GM12873 (cell line): ENCODE measurements around the gene DEFB115.

Source experiments
- TF ChIP-seq, protein P1 (sequence below): IDR thresholded peaks from 2 replicates; pipeline ENCODE4 v1.5.1; 2012; ENCODE audit warnings: low read depth, mild to moderate bottlenecking, moderate library complexity, low read length, control low read depth; ENCODE audit not compliant: insufficient read depth; ENCODE audit errors: missing control alignments

The DEFB115 gene, protein sequence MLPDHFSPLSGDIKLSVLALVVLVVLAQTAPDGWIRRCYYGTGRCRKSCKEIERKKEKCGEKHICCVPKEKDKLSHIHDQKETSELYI

DNA sequence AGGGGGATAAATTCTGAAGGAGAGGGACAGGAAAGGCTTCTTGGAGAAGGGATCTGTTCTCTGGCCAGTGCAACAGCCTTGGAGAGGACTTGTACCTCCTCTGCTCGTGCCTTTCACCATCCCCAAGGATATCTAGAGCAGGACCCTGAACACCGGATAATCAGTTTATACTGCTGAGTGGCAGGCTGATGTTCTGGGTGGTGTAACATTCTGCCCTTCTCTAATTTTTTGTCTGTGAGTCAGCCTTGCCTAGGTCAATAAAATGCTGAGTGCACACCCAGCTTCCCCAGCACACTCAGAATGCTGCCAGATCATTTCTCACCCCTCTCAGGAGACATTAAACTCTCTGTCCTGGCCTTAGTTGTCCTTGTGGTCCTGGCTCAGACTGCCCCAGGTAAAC, at the start of gene DEFB115:
TSS of gene DEFB115 (plus strand) at position 301 of the 400 bp plus-strand sequence. CDS start at position 301, 0 bp downstream.
- TF ChIP-seq, protein P1, sequence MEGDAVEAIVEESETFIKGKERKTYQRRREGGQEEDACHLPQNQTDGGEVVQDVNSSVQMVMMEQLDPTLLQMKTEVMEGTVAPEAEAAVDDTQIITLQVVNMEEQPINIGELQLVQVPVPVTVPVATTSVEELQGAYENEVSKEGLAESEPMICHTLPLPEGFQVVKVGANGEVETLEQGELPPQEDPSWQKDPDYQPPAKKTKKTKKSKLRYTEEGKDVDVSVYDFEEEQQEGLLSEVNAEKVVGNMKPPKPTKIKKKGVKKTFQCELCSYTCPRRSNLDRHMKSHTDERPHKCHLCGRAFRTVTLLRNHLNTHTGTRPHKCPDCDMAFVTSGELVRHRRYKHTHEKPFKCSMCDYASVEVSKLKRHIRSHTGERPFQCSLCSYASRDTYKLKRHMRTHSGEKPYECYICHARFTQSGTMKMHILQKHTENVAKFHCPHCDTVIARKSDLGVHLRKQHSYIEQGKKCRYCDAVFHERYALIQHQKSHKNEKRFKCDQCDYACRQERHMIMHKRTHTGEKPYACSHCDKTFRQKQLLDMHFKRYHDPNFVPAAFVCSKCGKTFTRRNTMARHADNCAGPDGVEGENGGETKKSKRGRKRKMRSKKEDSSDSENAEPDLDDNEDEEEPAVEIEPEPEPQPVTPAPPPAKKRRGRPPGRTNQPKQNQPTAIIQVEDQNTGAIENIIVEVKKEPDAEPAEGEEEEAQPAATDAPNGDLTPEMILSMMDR, result no peak

DNA sequence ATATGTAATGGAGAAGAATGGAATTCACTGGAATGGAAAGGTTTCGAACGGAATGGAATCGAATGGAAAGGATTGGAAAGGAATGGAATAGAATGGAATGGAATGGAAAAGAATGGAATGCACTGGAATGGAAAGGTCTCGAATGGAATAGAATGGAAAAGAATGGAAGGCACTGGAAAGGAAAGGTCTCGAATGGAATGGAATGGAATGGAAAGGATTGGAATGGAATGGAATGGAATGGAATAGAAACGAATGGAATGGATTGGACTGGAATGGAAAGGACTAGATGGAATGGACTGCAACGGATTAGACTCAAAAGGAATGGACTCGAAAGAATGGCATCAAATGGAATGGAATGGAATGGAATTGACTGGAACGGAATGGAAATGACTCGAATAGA, 20.5 kb upstream of the DEFB115 start:
- TF ChIP-seq, protein P1, result no peak

DNA sequence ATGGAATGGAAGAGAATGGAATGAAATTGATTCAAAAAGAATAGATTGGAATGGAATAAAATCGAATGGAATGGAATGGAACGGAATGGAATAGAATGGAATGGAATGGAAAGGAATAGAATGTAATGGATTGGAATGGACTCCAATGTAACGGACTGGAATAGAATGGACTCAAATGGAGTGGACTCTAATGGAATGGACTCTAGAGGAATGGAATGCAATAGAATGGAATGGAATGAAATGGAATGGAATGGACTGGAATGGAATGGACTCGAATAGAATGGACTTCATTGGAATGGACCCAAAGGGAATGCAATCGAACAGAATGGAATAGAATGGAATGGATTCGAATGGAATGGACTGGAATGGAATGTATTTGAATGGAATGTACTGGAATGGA, 19.7 kb upstream of the DEFB115 start:
- TF ChIP-seq, protein P1, result no peak

DNA sequence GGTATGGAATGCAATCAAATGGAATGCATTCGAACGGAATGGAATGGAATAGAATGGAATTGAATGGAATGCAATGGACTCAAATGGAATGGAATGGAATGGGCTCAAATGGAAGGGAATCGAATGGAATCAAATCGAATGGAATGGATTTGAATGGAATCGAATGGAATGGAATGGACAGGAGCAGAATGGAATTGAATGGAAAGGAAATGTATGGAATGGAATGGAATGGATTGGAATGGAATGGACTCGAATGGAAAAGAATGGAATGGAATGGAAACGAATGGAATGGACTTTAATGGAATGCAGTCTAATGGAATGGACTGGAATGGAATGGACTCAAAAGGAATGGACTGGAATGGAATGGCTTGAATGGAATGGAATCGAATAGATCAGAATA, 18.3 kb upstream of the DEFB115 start:
- TF ChIP-seq, protein P1, result no peak

DNA sequence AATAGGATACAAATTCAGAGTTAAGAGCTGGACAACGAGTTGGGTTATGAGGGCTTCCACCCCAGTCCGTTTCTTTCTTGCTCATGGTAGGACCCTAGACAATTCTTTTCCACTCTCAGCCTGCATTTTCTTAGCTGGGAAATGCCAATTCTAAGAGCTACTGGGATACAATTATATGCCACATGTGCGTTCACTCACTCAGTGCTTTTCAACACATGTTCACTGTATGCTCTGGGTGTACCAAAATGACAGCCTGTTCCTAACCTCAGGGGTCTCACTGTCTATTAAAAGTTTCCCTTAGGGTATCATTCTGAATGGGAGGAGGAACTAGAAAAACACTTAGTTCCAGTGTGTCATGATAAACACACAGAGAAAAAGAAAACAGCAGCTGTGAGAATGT, 505 bp upstream of the DEFB115 start:
- TF ChIP-seq, protein P1, result no peak

DNA sequence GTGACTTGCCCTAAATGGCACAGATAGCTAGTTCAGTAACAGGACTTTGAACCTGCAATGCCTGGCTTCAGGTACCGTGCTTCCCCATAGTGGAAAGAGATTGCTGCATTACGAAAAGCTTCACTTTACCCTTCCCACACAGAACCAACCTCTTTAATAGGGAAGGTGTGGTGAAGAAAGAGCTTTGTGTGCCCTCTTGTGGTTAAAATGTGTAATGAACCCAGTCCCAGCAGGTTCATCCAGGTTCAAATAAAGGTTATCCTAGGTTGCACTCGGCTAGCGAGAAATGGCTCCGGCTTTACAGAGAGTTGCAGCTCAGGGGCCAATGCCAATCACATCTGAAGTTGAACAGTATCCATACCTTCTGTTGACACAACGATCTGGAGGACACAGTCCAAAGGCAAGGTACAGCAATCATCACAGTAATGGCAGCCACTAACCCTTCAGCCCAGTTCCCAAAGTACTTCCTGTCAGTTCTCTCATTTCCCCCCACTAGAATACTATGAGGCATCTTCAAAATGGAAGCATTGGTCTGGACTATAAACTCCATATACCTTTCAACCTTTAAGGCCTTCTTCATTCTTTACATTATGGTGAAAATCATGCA, 3.0 kb downstream of the DEFB115 start:
- TF ChIP-seq, protein P1, result peak; percentile 68

DNA sequence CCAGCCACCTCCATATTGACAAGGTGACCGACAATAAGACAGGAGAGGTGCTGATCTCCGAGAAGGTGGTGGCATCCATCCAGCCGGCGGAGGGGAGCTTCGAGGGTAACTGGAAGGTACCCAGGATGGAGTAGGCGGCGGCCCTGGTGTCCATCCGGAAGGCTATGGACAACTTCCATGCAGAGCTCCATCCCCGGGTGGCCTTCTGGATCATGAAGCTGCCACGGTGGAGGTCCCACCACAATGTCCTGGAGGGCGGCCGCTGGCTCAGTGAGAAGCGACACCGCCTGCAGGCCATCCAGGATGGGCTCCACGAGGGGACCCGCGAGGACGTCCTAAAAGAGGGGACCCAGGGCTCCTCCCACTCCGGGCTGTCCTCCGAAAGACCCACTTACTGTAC, 17.0 kb downstream of the DEFB115 start:
- TF ChIP-seq, protein P1, result no peak

DNA sequence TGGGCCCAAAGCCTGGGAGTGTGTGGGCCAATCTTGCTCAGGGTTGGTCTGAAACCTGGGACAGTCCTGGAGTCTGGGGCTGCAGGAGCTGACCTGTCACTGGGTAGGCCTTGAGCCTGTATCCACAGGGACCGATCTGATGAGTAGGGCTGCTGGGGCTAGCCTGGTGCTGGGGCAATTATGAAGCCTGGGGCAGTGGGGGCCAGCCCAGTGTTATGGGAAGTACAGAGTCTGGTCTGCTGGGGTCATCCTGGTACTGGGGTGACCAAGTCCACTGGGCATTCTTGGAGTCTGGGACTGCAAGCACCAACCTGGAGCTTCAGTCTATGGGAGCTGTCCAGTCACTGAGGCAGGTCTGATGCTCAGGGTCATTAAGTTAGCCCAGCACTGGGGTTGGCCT, 20.7 kb downstream of the DEFB115 start:
- TF ChIP-seq, protein P1, result no peak
